Measurements from ENCODE around the gene CALCR.
A peak's percentile ranks its signal among the peaks of the same experiment; 100 is the strongest.

The CALCR gene

GRCh38 chr7:93562106-93562505, 12.4 kb downstream of the CALCR start:
- no peak for TF ChIP-seq CTCF (IDR thresholded peaks at IDR 0.05; ENCODE audit: low read depth, low read length, missing control alignments)
- no peak for DNase-seq (ENCODE audit: extremely low read depth, low read depth)
- H3K4me3 ChIP-seq (replicated peaks; ENCODE audit: low read depth, low read length) = no peak overlapping the region

- H3K4me3 ChIP-seq (replicated peaks; ENCODE audit: low read depth, low read length) = no peak overlapping the region
- no peak for DNase-seq (ENCODE audit: extremely low read depth, low read depth)
- no peak for TF ChIP-seq CTCF (IDR thresholded peaks at IDR 0.05; ENCODE audit: low read depth, low read length, missing control alignments)
Measured at GRCh38 chr7:93559639-93560491, 14.7 kb downstream of the CALCR start.

GRCh38 chr7:93558705-93559614, 15.6 kb downstream of the CALCR start:
- no peak for DNase-seq (ENCODE audit: extremely low read depth, low read depth)
- no peak for TF ChIP-seq CTCF (IDR thresholded peaks at IDR 0.05; ENCODE audit: low read depth, low read length, missing control alignments)
- no peak overlapping the region for H3K4me3 ChIP-seq (replicated peaks; ENCODE audit: low read depth, low read length)

GRCh38 chr7:93551931-93552330, 22.6 kb downstream of the CALCR start:
- H3K4me3 ChIP-seq (replicated peaks; ENCODE audit: low read depth, low read length) = no peak overlapping the region
- no peak for TF ChIP-seq CTCF (IDR thresholded peaks at IDR 0.05; ENCODE audit: low read depth, low read length, missing control alignments)
- no peak for DNase-seq (ENCODE audit: extremely low read depth, low read depth)

GRCh38 chr7:93551063-93551895, 23.2 kb downstream of the CALCR start:
- no peak overlapping the region for H3K4me3 ChIP-seq (replicated peaks; ENCODE audit: low read depth, low read length)
- TF ChIP-seq CTCF (IDR thresholded peaks at IDR 0.05; ENCODE audit: low read depth, low read length, missing control alignments) = peak; percentile 54
- DNase-seq (ENCODE audit: extremely low read depth, low read depth) = peak; percentile 36

- DNase-seq (ENCODE audit: extremely low read depth, low read depth) = no peak
- H3K4me3 ChIP-seq (replicated peaks; ENCODE audit: low read depth, low read length) = no peak overlapping the region
- TF ChIP-seq CTCF (IDR thresholded peaks at IDR 0.05; ENCODE audit: low read depth, low read length, missing control alignments) = no peak
Measured at GRCh38 chr7:93547716-93548115, 26.8 kb downstream of the CALCR start.

Data from HFF-Myc (cell line).